A172 (cell line): ENCODE results near the gene ADAP1. TPM values are rescaled to one million over a fixed set of nuclear protein-coding genes. Genes with fewer than 3 reads are reported as not detected.
"Not testable (repeated sequence)": the region's sequence is repeated elsewhere in the genome, so short reads cannot be mapped to it uniquely, and the experiment has no call there.

Experiments
- DNase-seq: peaks from one replicate; pipeline ENCODE4 v3.0.0-alpha.2; 2015; ENCODE audit warnings: low spot score
- total RNA-seq: library from RNA; depleted of rRNA; stranded (reverse); fragments of >200 nt; shearing (Covaris generic); gene quantifications from 2 replicates; pipeline ENCODE4 v1.2.3, GENCODE V29; 2014

The ADAP1 gene
- total RNA-seq, 1 experiment from 2014 or later, result 46.8 TPM

- peak; percentile 57 for DNase-seq
Measured at GRCh38 chr7:974820-975681, 20.6 kb upstream of the ADAP1 start, which contains the start of gene COX19. COX19 (minus strand) TSS chr7:975549; CDS start chr7:975509, 40 bp downstream.

GRCh38 chr7:974172-974571 lies 19.7 kb upstream of the ADAP1 start:
- DNase-seq, result no peak

GRCh38 chr7:973312-973711 lies 18.8 kb upstream of the ADAP1 start:
- no peak for DNase-seq

- DNase-seq, result no peak
Measured at GRCh38 chr7:972676-973309, 18.3 kb upstream of the ADAP1 start.

- no peak for DNase-seq
Measured at GRCh38 chr7:972110-972509, 17.6 kb upstream of the ADAP1 start.

- no peak for DNase-seq
Measured at GRCh38 chr7:970744-971143, 16.3 kb upstream of the ADAP1 start.

- DNase-seq, result no peak
Measured at GRCh38 chr7:969403-969802, 14.9 kb upstream of the ADAP1 start.

GRCh38 chr7:968205-969105 lies 14.0 kb upstream of the ADAP1 start:
- no peak for DNase-seq

- no peak for DNase-seq
Measured at GRCh38 chr7:967361-968082, 13.0 kb upstream of the ADAP1 start.

- no peak for DNase-seq
Measured at GRCh38 chr7:966291-967069, 12.0 kb upstream of the ADAP1 start.

- peak; percentile 33 for DNase-seq
Measured at GRCh38 chr7:964401-965231, 10.1 kb upstream of the ADAP1 start.

- no peak for DNase-seq
Measured at GRCh38 chr7:963236-964078, 9.0 kb upstream of the ADAP1 start.

GRCh38 chr7:962401-963081 lies 8.1 kb upstream of the ADAP1 start:
- no peak for DNase-seq

- DNase-seq, result no peak
Measured at GRCh38 chr7:961546-962400, 7.3 kb upstream of the ADAP1 start.

- DNase-seq, result not testable (repeated sequence)
Measured at GRCh38 chr7:960972-961371, 6.5 kb upstream of the ADAP1 start.

GRCh38 chr7:960269-960871 lies 5.9 kb upstream of the ADAP1 start:
- no peak for DNase-seq

GRCh38 chr7:959740-960139 lies 5.3 kb upstream of the ADAP1 start:
- not testable (repeated sequence) for DNase-seq
